GM12874 (cell line): ENCODE data around the gene SORCS1.

ENCODE experiments used
- TF ChIP-seq, protein P1 (sequence below): IDR thresholded peaks from 2 replicates; pipeline ENCODE4 v1.5.1; 2011; ENCODE audit warnings: low read depth, mild to moderate bottlenecking, control low read depth, low read length, moderate library complexity; ENCODE audit not compliant: insufficient read depth

SORCS1 gene

DNA sequence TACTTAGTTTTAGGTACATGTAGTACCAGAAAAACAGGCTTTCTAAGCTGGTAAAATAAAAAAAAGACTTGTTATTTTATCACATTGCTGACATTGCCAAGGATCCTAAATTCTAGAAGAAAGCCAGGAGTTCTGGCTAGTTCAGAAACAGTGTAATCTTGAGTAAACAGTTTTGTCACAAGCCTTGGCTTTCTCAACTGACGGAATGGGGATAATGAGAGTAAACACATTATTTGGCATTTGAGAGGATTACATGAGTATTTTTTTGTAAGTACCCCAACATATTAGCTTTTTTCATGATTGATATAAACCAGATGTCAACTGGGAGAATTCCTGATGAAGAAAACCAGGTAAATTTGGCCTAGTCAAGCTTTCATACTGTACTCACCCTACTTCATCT lies 269.8 kb downstream of the SORCS1 start:
- TF ChIP-seq, protein P1, sequence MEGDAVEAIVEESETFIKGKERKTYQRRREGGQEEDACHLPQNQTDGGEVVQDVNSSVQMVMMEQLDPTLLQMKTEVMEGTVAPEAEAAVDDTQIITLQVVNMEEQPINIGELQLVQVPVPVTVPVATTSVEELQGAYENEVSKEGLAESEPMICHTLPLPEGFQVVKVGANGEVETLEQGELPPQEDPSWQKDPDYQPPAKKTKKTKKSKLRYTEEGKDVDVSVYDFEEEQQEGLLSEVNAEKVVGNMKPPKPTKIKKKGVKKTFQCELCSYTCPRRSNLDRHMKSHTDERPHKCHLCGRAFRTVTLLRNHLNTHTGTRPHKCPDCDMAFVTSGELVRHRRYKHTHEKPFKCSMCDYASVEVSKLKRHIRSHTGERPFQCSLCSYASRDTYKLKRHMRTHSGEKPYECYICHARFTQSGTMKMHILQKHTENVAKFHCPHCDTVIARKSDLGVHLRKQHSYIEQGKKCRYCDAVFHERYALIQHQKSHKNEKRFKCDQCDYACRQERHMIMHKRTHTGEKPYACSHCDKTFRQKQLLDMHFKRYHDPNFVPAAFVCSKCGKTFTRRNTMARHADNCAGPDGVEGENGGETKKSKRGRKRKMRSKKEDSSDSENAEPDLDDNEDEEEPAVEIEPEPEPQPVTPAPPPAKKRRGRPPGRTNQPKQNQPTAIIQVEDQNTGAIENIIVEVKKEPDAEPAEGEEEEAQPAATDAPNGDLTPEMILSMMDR: no peak

DNA sequence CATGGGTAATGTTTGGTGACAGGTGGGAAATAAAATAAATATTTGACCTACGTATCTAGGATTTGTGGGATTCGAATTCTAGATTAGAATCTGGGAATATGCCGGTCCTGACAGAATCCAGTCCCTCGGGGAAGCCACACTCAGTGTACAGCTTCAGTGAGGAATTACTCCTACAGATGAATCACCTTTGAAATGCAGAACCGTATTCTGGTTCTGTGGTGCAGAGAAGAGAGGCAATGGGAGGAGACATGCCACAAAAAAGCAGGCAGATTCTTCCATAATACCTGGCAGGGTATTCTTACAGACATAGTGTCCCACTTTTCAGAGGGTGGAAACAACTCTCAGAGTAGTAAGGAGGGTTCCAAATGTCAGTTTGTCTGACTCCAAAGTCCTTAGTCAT lies 286.9 kb downstream of the SORCS1 start:
- TF ChIP-seq, protein P1: no peak

- TF ChIP-seq, protein P1: no peak
These were observed 290.0 kb downstream of the SORCS1 start for GRCh38 chr10:106874604-106874889.

DNA sequence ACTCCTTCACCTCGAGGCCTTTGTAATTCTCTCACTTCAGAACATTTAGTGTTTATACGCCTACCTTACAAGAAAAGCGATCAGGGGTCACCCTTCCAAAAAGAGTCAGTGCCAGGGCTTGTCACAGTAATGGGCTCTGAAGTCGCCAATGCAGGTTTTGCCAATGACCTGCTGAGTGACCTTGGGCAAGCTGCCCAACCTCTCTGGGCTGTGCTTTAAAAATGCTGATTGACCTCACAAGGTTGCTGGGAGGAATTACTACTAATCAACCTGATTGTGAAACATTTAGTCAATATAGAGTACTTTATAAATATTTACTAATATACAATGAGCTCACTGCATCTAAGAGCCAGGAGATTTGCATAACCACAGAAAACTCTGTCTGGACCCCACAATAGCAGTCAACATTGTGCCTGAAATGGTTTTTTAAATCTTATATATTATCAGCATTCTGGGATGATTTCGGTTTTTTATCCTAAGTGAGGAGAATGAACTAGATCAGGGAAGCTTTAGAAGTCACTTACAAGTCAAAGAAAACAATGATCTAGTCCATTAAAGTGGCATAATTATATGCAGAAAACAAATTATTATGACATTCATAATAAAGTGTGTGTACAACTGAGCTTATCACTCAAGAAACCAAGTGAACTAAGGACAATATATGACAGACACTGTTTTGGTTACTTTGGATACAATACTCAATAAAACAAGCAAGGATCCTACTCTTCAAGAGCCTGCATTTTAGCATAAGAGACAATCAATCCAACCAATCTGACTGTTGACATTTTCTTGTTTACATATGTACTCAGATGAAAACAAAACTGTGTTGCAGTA lies 290.5 kb downstream of the SORCS1 start:
- TF ChIP-seq, protein P1: no peak

- TF ChIP-seq, protein P1: no peak
These were observed 292.3 kb downstream of the SORCS1 start for GRCh38 chr10:106872176-106872575.

GRCh38 chr10:106866244-106866845 lies 298.2 kb downstream of the SORCS1 start:
- TF ChIP-seq, protein P1: no peak

DNA sequence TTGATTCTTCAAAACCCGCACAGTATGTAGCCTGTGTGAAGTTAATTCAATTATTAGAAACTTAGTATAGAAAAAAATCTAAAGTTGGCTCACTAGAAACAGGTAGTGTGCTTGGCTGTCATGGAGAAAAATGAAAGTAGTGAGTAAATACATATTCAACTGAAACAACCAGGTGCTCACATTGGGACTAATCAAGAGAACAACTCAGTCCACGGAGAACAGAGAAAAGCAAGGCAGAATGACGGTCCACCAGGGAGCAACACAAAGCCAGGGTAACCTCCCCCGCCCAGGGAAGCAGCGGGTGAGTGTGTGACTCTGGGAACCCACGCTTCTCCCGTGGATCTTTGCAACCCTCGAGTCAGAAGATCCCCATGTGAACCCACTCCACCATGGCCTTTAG lies 300.5 kb downstream of the SORCS1 start:
- TF ChIP-seq, protein P1: no peak
